ENCODE measurements around the gene AHCYL1.

AHCYL1 gene

GRCh38 chr1:110050602-110051261 lies 66.2 kb downstream of the AHCYL1 start:
- Mint-ChIP-seq H3K4me3 (no peak overlapping the region), H3K36me3 (peaks cover 6% of the 10 kb centered on the region), H3K27ac (no peak overlapping the region), H3K27me3 (no peaks in the 10 kb centered on the region), H3K9me3 (ENCODE audit: low read depth) (no peaks in the 10 kb centered on the region), H3K4me1 (ENCODE audit: low read depth) (no peaks in the 10 kb centered on the region)

- Mint-ChIP-seq H3K27ac (no peak overlapping the region), H3K27me3 (no peaks in the 10 kb centered on the region), H3K4me3 (no peak overlapping the region), H3K4me1 (ENCODE audit: low read depth) (no peaks in the 10 kb centered on the region), H3K9me3 (ENCODE audit: low read depth) (no peaks in the 10 kb centered on the region), H3K36me3 (peaks cover 6% of the 10 kb centered on the region)
Measured at GRCh38 chr1:110051262-110051648, 66.7 kb downstream of the AHCYL1 start.

- H3K27me3 Mint-ChIP-seq = no peaks in the 10 kb centered on the region
- no peaks in the 10 kb centered on the region for H3K4me1 Mint-ChIP-seq (ENCODE audit: low read depth)
- no peak overlapping the region for H3K4me3 Mint-ChIP-seq
- no peaks in the 10 kb centered on the region for H3K9me3 Mint-ChIP-seq (ENCODE audit: low read depth)
- peaks cover 6% of the 10 kb centered on the region for H3K36me3 Mint-ChIP-seq
- H3K27ac Mint-ChIP-seq = no peak overlapping the region
Measured at GRCh38 chr1:110053552-110054428, 69.2 kb downstream of the AHCYL1 start.

- Mint-ChIP-seq H3K9me3 (ENCODE audit: low read depth) (no peaks in the 10 kb centered on the region), H3K27ac (no peak overlapping the region), H3K36me3 (peaks cover 9% of the 10 kb centered on the region), H3K4me3 (no peak overlapping the region), H3K4me1 (ENCODE audit: low read depth) (peaks cover 2% of the 10 kb centered on the region), H3K27me3 (no peaks in the 10 kb centered on the region)
Measured at GRCh38 chr1:110055493-110056284, 71.1 kb downstream of the AHCYL1 start.

- H3K4me3 Mint-ChIP-seq = no peak overlapping the region
- no peak overlapping the region for H3K27ac Mint-ChIP-seq
- H3K36me3 Mint-ChIP-seq = peaks cover 9% of the 10 kb centered on the region
- no peaks in the 10 kb centered on the region for H3K9me3 Mint-ChIP-seq (ENCODE audit: low read depth)
- peaks cover 2% of the 10 kb centered on the region for H3K4me1 Mint-ChIP-seq (ENCODE audit: low read depth)
- no peaks in the 10 kb centered on the region for H3K27me3 Mint-ChIP-seq
Measured at GRCh38 chr1:110056285-110056683, 71.7 kb downstream of the AHCYL1 start.

GRCh38 chr1:110056776-110057175 lies 72.2 kb downstream of the AHCYL1 start:
- peaks cover 2% of the 10 kb centered on the region for H3K4me1 Mint-ChIP-seq (ENCODE audit: low read depth)
- H3K9me3 Mint-ChIP-seq (ENCODE audit: low read depth) = no peaks in the 10 kb centered on the region
- H3K27ac Mint-ChIP-seq = no peak overlapping the region
- H3K27me3 Mint-ChIP-seq = no peaks in the 10 kb centered on the region
- H3K36me3 Mint-ChIP-seq = peaks cover 9% of the 10 kb centered on the region
- H3K4me3 Mint-ChIP-seq = no peak overlapping the region

GRCh38 chr1:110057963-110058518 lies 73.5 kb downstream of the AHCYL1 start:
- Mint-ChIP-seq H3K4me1 (ENCODE audit: low read depth) (peaks cover 2% of the 10 kb centered on the region), H3K36me3 (peaks cover 6% of the 10 kb centered on the region), H3K9me3 (ENCODE audit: low read depth) (no peaks in the 10 kb centered on the region), H3K27ac (no peak overlapping the region), H3K27me3 (no peaks in the 10 kb centered on the region), H3K4me3 (no peak overlapping the region)

GRCh38 chr1:110058591-110058990 lies 74.0 kb downstream of the AHCYL1 start:
- Mint-ChIP-seq H3K9me3 (ENCODE audit: low read depth) (no peaks in the 10 kb centered on the region), H3K27ac (no peak overlapping the region), H3K4me1 (ENCODE audit: low read depth) (peaks cover 2% of the 10 kb centered on the region), H3K27me3 (no peaks in the 10 kb centered on the region), H3K4me3 (no peak overlapping the region), H3K36me3 (peaks cover 6% of the 10 kb centered on the region)

GRCh38 chr1:110059133-110059863 lies 74.7 kb downstream of the AHCYL1 start:
- Mint-ChIP-seq H3K4me1 (ENCODE audit: low read depth) (peaks cover 2% of the 10 kb centered on the region), H3K36me3 (peaks cover 3% of the 10 kb centered on the region), H3K9me3 (ENCODE audit: low read depth) (no peaks in the 10 kb centered on the region), H3K27me3 (no peaks in the 10 kb centered on the region), H3K27ac (no peak overlapping the region), H3K4me3 (no peak overlapping the region)

- Mint-ChIP-seq H3K27ac (no peak overlapping the region), H3K36me3 (peaks cover 3% of the 10 kb centered on the region), H3K4me1 (ENCODE audit: low read depth) (peaks cover 2% of the 10 kb centered on the region), H3K9me3 (ENCODE audit: low read depth) (no peaks in the 10 kb centered on the region), H3K27me3 (no peaks in the 10 kb centered on the region), H3K4me3 (no peak overlapping the region)
Measured at GRCh38 chr1:110060034-110060661, 75.6 kb downstream of the AHCYL1 start.

GRCh38 chr1:110060662-110061060 lies 76.1 kb downstream of the AHCYL1 start:
- Mint-ChIP-seq H3K27me3 (no peaks in the 10 kb centered on the region), H3K27ac (no peak overlapping the region), H3K4me1 (ENCODE audit: low read depth) (peaks cover 2% of the 10 kb centered on the region)

GRCh38 chr1:110061341-110061740 lies 76.8 kb downstream of the AHCYL1 start:
- H3K4me1 Mint-ChIP-seq (ENCODE audit: low read depth) = peaks cover 2% of the 10 kb centered on the region
- no peaks in the 10 kb centered on the region for H3K9me3 Mint-ChIP-seq (ENCODE audit: low read depth)
- H3K27me3 Mint-ChIP-seq = peaks cover 2% of the 10 kb centered on the region
- H3K4me3 Mint-ChIP-seq = no peak overlapping the region
- H3K36me3 Mint-ChIP-seq = peaks cover 3% of the 10 kb centered on the region
- H3K27ac Mint-ChIP-seq = no peak overlapping the region

More at GRCh38 chr1:110060662-110061060, 76.1 kb downstream of the AHCYL1 start:
- Mint-ChIP-seq H3K36me3 (peaks cover 3% of the 10 kb centered on the region), H3K4me3 (no peak overlapping the region), H3K9me3 (ENCODE audit: low read depth) (no peaks in the 10 kb centered on the region)

- no peak overlapping the region for H3K27ac Mint-ChIP-seq
- no peaks in the 10 kb centered on the region for H3K9me3 Mint-ChIP-seq (ENCODE audit: low read depth)
- peaks cover 5% of the 10 kb centered on the region for H3K27me3 Mint-ChIP-seq
- H3K4me1 Mint-ChIP-seq (ENCODE audit: low read depth) = peaks cover 2% of the 10 kb centered on the region
- no peak overlapping the region for H3K4me3 Mint-ChIP-seq
- H3K36me3 Mint-ChIP-seq = peaks cover 3% of the 10 kb centered on the region
Measured at GRCh38 chr1:110062612-110063011, 78.0 kb downstream of the AHCYL1 start.

GRCh38 chr1:110063781-110064180 lies 79.2 kb downstream of the AHCYL1 start:
- H3K36me3 Mint-ChIP-seq = peaks cover 3% of the 10 kb centered on the region
- no peaks in the 10 kb centered on the region for H3K9me3 Mint-ChIP-seq (ENCODE audit: low read depth)
- peaks cover 7% of the 10 kb centered on the region for H3K4me1 Mint-ChIP-seq (ENCODE audit: low read depth)
- no peak overlapping the region for H3K4me3 Mint-ChIP-seq
- H3K27ac Mint-ChIP-seq = no peak overlapping the region
- peaks cover 11% of the 10 kb centered on the region for H3K27me3 Mint-ChIP-seq

Measured in activated naive CD8-positive, alpha-beta T cell (primary cell).